Brain pericyte (primary cell): ENCODE results near the gene EMILIN3.
A peak's percentile ranks its signal among the peaks of the same experiment; 100 is the strongest.
"Not testable (repeated sequence)": the region's sequence is repeated elsewhere in the genome, so short reads cannot be mapped to it uniquely, and the experiment has no call there.

Source experiments
- DNase-seq: peaks from one replicate; pipeline ENCODE4 v3.0.0-alpha.2; 2012; ENCODE audit warnings: low read depth, low spot score

Gene EMILIN3

DNA sequence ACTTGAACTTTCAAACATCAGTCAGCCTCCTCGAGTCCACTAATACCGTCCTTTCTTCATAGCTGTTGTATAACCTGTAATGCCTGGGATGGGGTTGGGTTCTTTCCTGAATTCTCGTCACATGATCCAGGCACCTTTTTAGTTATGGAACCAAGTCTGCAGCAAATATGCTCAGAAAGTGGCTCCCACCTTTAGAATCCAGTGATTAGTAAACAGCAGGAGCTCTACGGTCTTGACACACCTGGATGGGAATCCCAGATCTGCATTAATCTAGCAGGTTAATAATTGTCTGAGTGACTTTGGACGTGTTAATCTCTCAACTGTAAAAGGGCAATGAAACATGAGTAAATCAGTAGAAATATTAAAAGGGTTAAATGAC, 48.4 kb downstream of the EMILIN3 start:
- no peak for DNase-seq

DNA sequence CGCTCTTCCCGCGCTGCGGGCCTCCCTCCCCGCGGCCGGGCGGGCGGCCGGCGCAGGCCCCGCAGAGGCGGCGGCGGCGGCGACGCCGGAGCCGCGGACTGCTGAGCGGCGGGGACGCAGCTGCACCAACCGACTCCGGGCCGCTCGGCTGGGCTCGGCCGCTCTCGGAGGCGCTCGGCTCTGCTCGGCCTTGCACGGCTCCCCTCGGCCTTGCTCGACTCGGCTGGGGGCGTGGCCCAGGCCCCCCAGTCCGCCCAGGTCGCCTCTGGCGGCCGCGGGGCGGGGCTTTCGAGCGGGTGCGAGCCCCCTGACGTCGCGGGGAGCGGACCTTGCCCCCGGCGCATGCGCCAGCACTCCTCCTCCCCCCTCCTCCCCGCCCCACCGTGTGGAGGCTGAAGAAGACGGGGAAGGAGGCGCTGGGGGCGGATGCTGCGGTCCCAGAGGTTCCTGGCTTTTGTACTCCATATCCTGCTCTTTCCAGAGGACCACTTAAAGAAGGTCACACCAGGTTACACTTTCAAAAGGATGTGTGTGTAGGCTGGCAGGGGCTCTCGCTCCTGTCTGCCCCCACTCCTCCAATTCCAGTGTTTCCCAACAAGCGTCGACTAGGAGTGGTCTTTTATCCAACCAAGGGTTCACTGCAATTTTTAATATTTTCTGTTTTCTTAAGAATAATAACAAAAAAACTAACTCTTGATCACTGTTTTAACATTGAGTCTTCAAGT, 48.9 kb downstream of the EMILIN3 start, which contains the start of gene ZHX3:
TSS of gene ZHX3 (minus strand) at position 186 of the 725 bp plus-strand sequence. CDS start 112,815 bp downstream, outside the sequence.
- DNase-seq: peak; percentile 85

DNA sequence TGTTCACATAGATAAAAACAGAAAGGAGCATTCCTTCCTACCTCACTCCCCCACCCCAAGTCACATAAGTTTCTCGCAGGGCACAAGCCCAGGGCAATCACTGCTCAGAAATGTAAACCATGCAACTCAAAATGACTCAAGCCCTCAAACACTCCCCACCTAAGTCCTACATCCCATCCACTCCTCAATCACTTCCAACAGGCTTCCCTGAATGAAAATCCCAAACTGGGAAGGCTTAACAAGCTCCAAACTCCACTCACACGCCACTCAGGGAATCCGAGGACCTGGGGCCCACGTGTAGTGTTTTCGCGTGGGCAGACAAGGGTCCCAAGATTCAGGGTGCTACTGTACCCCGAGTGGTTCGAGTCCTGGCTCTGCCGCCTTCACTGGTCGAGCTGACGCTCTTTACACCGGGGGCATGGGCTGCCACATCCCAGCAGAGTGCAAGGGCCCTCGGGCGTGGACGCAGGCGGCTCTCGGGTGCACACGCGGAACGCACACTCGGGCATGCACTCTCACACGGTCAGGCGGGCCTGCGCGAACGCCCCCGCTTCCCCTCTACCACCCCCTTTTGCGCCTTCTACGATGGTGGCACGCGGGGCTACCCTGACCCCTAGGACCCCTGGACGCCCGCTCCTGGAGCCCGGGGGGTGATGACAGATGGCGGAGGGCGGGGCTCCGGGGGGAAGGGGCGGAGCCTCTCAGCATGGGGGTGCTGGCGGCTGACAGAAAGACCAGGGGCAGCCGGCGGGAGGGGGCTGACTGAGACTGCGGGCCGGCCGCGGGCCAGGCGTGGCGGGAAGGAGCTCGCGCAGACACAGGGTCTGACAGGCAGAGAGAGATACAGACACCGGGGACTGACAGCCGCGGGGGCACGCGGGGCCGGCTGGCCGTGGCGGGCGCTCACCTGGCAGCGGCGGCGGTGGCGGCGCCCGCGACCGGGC, 49.7 kb downstream of the EMILIN3 start:
- DNase-seq: no peak

DNA sequence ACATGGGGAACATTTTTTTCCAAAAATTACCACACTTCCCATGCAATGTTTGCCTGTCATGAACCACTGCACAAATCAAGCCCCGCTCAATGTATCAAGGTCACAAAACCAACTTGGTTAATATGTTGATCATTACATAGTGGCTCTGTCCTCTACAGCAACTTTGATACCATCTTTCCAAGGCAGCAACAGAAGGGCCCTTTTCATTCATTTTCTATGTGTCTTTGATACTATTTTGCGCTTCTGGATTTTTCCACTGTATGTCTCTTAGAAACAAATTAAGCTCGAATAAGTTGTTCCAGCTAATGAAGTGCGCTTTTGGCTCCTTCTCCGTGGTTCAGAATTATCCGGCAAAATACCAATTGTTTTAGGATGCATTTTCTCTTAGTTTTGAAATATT, 50.6 kb downstream of the EMILIN3 start:
- DNase-seq: no peak

DNA sequence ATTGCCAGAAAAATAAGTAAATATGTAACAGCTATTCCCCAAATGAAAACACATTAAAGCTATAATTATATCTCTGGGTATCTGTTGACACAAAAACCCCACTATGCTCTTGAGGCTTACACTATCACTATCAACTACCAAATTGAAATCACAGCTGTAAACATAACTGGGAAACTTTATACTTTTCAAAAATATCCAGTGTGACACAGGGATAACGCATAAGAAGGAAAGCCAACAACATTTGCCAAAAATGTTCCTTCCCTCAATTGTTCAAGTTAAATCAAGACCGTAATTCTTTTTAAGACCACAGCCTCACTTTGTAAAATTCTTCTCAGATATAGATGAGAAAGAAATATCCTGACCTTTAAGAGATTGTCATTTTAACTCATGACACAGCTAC, 52.2 kb downstream of the EMILIN3 start:
- DNase-seq: no peak

DNA sequence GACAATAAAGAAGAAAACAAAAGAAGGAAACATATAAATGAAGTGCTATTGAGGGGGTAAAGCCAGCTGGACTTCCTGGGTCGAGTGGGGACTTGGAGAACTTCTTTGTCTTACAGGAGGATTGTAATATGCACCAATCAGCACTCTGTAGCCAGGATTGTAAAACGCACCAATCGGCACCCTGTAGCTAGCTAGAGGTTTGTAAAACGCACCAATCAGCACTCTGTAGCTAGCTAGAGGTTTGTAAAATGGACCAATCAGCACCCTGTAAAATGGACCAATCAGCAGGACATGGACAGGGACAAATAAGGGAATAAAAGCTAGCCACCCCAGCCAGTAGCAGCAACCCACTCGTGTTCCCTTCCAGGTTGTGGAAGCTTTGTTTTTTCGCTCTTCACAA, 54.6 kb downstream of the EMILIN3 start:
- DNase-seq: not testable (repeated sequence)
